Endothelial cell of umbilical vein (primary cell): ENCODE measurements around the gene PSMB8. TPM values are rescaled to one million over a fixed set of nuclear protein-coding genes. Genes with fewer than 3 reads are reported as not detected.

Experiments
- BruUV-seq: library from RNA; stranded (reverse); fragments of 400-500 nt; replicated peaks from 2 replicates; lab custom pipeline; 2021; lab: Mats Ljungman, UMichigan
- CTCF ChIA-PET: fragments of 300-600, 350-600 bp; sonication (Branson Sonifier 250); formaldehyde crosslinking; loops from one replicate; lab custom pipeline; 2021; ENCODE audit warnings: antibody characterized with exemption, inconsistent platforms; lab: Charles Lee
- POLR2A ChIA-PET: fragments of 300-600, 350-600 bp; sonication (Branson Sonifier 250); formaldehyde crosslinking; loops from one replicate; lab custom pipeline; 2021; ENCODE audit warnings: antibody characterized with exemption, inconsistent platforms; lab: Charles Lee
- DNase-seq: peaks from one replicate; pipeline ENCODE4 v3.0.0-alpha.2; 2011; ENCODE audit warnings: low read depth, low spot score
- FAIRE-seq: peaks from 2 replicates; lab custom pipeline; 2011; peaks lifted over from hg19 to GRCh38; lab: Jason Lieb, UNC
- H2AFZ ChIP-seq: 2 replicates; pipeline ENCODE4 v1.6.0; 2012; ENCODE audit warnings: low read depth, low read length, control low read depth, inconsistent platforms
- H3K27ac ChIP-seq: 2 replicates; pipeline ENCODE4 v1.5.1; 2011; ENCODE audit warnings: low read depth, mild to moderate bottlenecking, control low read depth, low read length, moderate library complexity; ENCODE audit not compliant: insufficient read depth
- H3K27me3 ChIP-seq, 2 experiments: 2 replicates each; pipeline versions ENCODE4 v1.6.0 to v1.6.1; 2011; ENCODE audit warnings: low read length in 2 of 2, mixed read lengths in 1 of 2; ENCODE audit not compliant: control insufficient read depth in 2 of 2, insufficient read depth in 2 of 2
- H3K36me3 ChIP-seq, 2 experiments: 2 replicates in 1 of 2; 3 replicates in 1 of 2; pipeline ENCODE4 v1.5.1; 2011; ENCODE audit warnings: low read length in 2 of 2, mild to moderate bottlenecking in 1 of 2, moderate library complexity in 1 of 2; ENCODE audit not compliant: control insufficient read depth in 2 of 2, insufficient read depth in 2 of 2; ENCODE audit errors: extremely low read depth in 1 of 2
- H3K4me1 ChIP-seq: 3 replicates; pipeline ENCODE4 v1.5.1; 2011; ENCODE audit warnings: mild to moderate bottlenecking, low read length; ENCODE audit not compliant: control insufficient read depth, insufficient read depth; ENCODE audit errors: extremely low read depth
- H3K4me2 ChIP-seq: 2 replicates; pipeline ENCODE4 v1.6.1; 2011; ENCODE audit warnings: low read length, control low read depth, mixed read lengths; ENCODE audit not compliant: insufficient read depth
- H3K4me3 ChIP-seq, 3 experiments: fragments of 200-600 bp in 1 of 3; sonication (generic), shearing (Covaris generic) in 1 of 3; replicated peaks in 1 of 3; 2 replicates each; pipeline ENCODE4 v1.5.1; 2011 to 2016; ENCODE audit warnings: control low read depth in 3 of 3, low read length in 3 of 3, mild to moderate bottlenecking in 2 of 3, inconsistent platforms in 1 of 3, low read depth in 1 of 3, moderate library complexity in 1 of 3; ENCODE audit not compliant: insufficient read depth in 1 of 3
- H3K79me2 ChIP-seq: 2 replicates; pipeline ENCODE4 v1.6.0; 2012; ENCODE audit warnings: low read length, inconsistent platforms; ENCODE audit not compliant: control insufficient read depth, insufficient read depth
- H3K9ac ChIP-seq: replicated peaks from 2 replicates; pipeline ENCODE3; 2011; ENCODE audit warnings: low read length, control low read depth; ENCODE audit not compliant: insufficient read depth; ENCODE audit errors: extremely low read depth
- H3K9me1 ChIP-seq: replicated peaks from 3 replicates; pipeline ENCODE4 v1.6.0; 2011; ENCODE audit warnings: mild to moderate bottlenecking, low read length; ENCODE audit not compliant: control insufficient read depth, insufficient read depth; ENCODE audit errors: extremely low read depth
- H3K9me3 ChIP-seq: replicated peaks from 2 replicates; pipeline ENCODE4 v1.5.1; 2012; ENCODE audit warnings: low read length, inconsistent platforms; ENCODE audit not compliant: control insufficient read depth, insufficient read depth
- H4K20me1 ChIP-seq: replicated peaks from 2 replicates; pipeline ENCODE3; 2011; ENCODE audit warnings: mild to moderate bottlenecking, low read length; ENCODE audit not compliant: control insufficient read depth, insufficient read depth; ENCODE audit errors: extremely low read depth
- CTCF ChIP-seq, 2 donors: IDR thresholded peaks; 1 replicate in 1 of 2; 2 replicates in 1 of 2; pipeline ENCODE4 v1.5.1; 2011; ENCODE audit warnings: low read length in 2 of 2, mild to moderate bottlenecking in 2 of 2, moderate library complexity in 2 of 2, control low read depth in 1 of 2, inconsistent platforms in 1 of 2, low read depth in 1 of 2; ENCODE audit not compliant: insufficient read depth in 1 of 2; ENCODE audit errors: extremely low read depth in 1 of 2
- EZH2 ChIP-seq: IDR thresholded peaks from 2 replicates; pipeline ENCODE4 v1.6.1; 2012; ENCODE audit warnings: borderline replicate concordance, low read depth, mild to moderate bottlenecking, moderate library complexity, low read length, inconsistent platforms; ENCODE audit not compliant: severe bottlenecking
- GATA2 ChIP-seq: IDR thresholded peaks from 2 replicates; pipeline ENCODE4 v1.7.0; 2011; ENCODE audit warnings: low read depth, mild to moderate bottlenecking, moderate library complexity, mixed read lengths, low read length; ENCODE audit not compliant: insufficient read length, insufficient read depth
- MAX ChIP-seq: IDR thresholded peaks from 2 replicates; pipeline ENCODE4 v1.6.1; 2011; ENCODE audit not compliant: insufficient read depth, insufficient read length
- POLR2AphosphoS5 ChIP-seq: IDR thresholded peaks from 2 replicates; pipeline ENCODE4 v1.6.1; 2012; ENCODE audit warnings: low read depth, mild to moderate bottlenecking, control low read depth, low read length, moderate library complexity; ENCODE audit not compliant: insufficient read depth
- dilution Hi-C: fragments of 300-500 bp; cut with MboI; formaldehyde crosslinking; loops from one replicate; pipeline ENCODE4 v1.15.0; 2019; ENCODE audit warnings: low sequenced_read_pairs; ENCODE audit not compliant: extremely low pct_ligation_motif_present
- intact Hi-C: fragments of 100-400 bp; cut with micrococcal nuclease; formaldehyde crosslinking; loops from one replicate; pipeline ENCODE4 v1.10.0; 2022
- polyA plus RNA-seq, 4 experiments: library from polyadenylated mRNA; depleted of rRNA in 3 of 4; stranded (reverse) in 3 of 4; unstranded in 1 of 4; fragments of >200 nt; gene quantifications; 2 replicates each; pipeline versions ENCODE4 v1.2.1 to v1.2.3, GENCODE V29; 2011 to 2012; ENCODE audit warnings: missing spikeins in 1 of 4
- total RNA-seq: library from RNA; stranded (reverse); gene quantifications from 2 replicates; pipeline ENCODE4 v1.2.3, GENCODE V29; 2021

Gene PSMB8
- total and polyA plus RNA-seq, 2 donors (not counting 3 experiments of a cell fraction or from before 2014, with no cell fraction given): 40.1 to 49.4 TPM

DNA sequence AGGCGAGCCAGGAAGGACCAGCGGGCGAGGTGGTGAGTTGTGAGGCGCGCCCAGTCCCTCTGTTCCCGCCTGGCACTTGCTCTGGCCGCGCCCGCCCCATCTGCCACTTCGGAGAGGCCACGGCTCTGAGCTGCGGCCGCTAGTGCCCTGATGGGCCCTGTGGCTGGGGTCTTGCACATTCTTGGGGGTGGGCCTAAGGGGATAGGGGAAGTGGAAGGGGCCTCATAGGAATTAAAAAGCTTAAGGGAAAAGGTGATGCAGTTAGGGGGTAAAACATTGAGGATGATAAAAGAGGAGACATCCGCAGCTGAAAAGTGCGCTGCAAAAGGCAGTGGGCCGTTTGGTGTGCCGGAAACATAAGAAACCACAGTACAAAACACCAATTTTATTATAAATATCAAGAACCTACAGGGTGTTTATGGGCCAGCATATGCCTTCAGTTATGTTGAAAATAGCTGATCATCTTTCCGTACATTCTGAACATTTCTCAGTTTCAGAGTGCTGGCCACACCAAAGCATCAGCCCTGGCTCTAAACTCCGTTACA is 1.1 kb upstream of the PSMB8 start:
- Histone ChIP-seq H3K36me3 (no peaks in the 10 kb centered on the region), H3K4me1 (peaks cover 5% of the 10 kb centered on the region), H3K9ac (no peak overlapping the region), H3K79me2 (no peaks in the 10 kb centered on the region), H3K27ac (no peak overlapping the region), H2AFZ (peak overlapping the region; percentile 11), H4K20me1 (no peaks in the 10 kb centered on the region), H3K4me2 (peak overlapping the region; percentile 73), H3K9me3 (no peaks in the 10 kb centered on the region), H3K9me1 (no peaks in the 10 kb centered on the region), H3K4me3 (no peak overlapping the region), H3K27me3 (no peaks in the 10 kb centered on the region)
- CTCF ChIA-PET: interaction anchor here (1.4 to 11.0 kb wide), 4 partner anchors 9 to 144 kb away, joined by 3 to 397 read pairs (median 14); partner anchors contain the start of genes PSMB9 and TAP1
- DNase-seq (no peak), FAIRE-seq (no peak)
- dilution Hi-C loops: no loop called here
- POLR2A ChIA-PET: interaction anchor here (1.2 kb wide), 1 partner anchor 127 kb away, joined by 4 read pairs; no protein-coding TSS in a partner anchor
- TF ChIP-seq CTCF (IDR thresholded peaks at IDR 0.05; ENCODE audit: extremely low read depth in 1 of 2, insufficient read depth in 1 of 2, low read depth in 1 of 2, low read length in 2 of 2) (no peak), GATA2 (no peak), POLR2AphosphoS5 (no peak), MAX (no peak), EZH2 (no peak)
- no TSS peak for BruUV-seq
- intact Hi-C loops: loop anchor here (1.0 to 5.0 kb wide), 2 partner anchors 8 to 127 kb away; partner anchors contain the start of gene TAP1
